ENCODE data around the gene PANK4. TPM values are rescaled to one million over a fixed set of nuclear protein-coding genes. Genes with fewer than 3 reads are reported as not detected.

Gene PANK4
- polyA plus RNA-seq, 1 donor (not counting 4 experiments of a cell fraction or from before 2014, with no cell fraction given) = 14.5 TPM

GRCh38 chr1:2547210-2548067 lies 21.0 kb upstream of the PANK4 start:
- Histone ChIP-seq H3K4me3 (ENCODE audit: control insufficient read depth in 2 of 3, extremely low read depth in 1 of 3, insufficient read depth in 2 of 3, low read depth in 1 of 3, low read length in 3 of 3) (peak overlapping the region; percentile 54 to 68 (median 65)), H3K9me3 (ENCODE audit: control insufficient read depth, low read depth, low read length) (no peaks in the 10 kb centered on the region), H3K27me3 (ENCODE audit: control insufficient read depth, extremely low read depth, insufficient read depth, low read length) (no peaks in the 10 kb centered on the region), H3K9ac (ENCODE audit: control insufficient read depth, extremely low read depth, insufficient read depth, low read length) (peak overlapping the region; percentile 61), H3K4me1 (ENCODE audit: control insufficient read depth, extremely low read depth, insufficient read depth, low read length) (peaks cover 35% of the 10 kb centered on the region), H3K27ac (ENCODE audit: control insufficient read depth, insufficient read depth, low read length) (peak overlapping the region; percentile 17), H3K9me1 (ENCODE audit: control insufficient read depth, extremely low read depth, insufficient read depth, low read length) (no peaks in the 10 kb centered on the region), H3K79me2 (ENCODE audit: control insufficient read depth, insufficient read depth, low read length) (no peaks in the 10 kb centered on the region), H2AFZ (ENCODE audit: control insufficient read depth, low read length) (peak overlapping the region; percentile 49), H4K20me1 (ENCODE audit: control insufficient read depth, extremely low read depth, insufficient read depth, low read length) (no peaks in the 10 kb centered on the region), H3K4me2 (ENCODE audit: control insufficient read depth, extremely low read depth, insufficient read depth, low read depth, low read length) (peak overlapping the region; percentile 82), H3K36me3 (ENCODE audit: control insufficient read depth in 2 of 2, extremely low read depth in 1 of 2, insufficient read depth in 2 of 2, low read length in 2 of 2) (no peaks in the 10 kb centered on the region)
- dilution Hi-C loops (cut with MboI; ENCODE audit: extremely low pct_ligation_motif_present, low sequenced_read_pairs) = no loop called here
- no peak for TF ChIP-seq EZH2 (IDR thresholded peaks at IDR 0.05; ENCODE audit: low read length)
- TF ChIP-seq, protein P1, sequence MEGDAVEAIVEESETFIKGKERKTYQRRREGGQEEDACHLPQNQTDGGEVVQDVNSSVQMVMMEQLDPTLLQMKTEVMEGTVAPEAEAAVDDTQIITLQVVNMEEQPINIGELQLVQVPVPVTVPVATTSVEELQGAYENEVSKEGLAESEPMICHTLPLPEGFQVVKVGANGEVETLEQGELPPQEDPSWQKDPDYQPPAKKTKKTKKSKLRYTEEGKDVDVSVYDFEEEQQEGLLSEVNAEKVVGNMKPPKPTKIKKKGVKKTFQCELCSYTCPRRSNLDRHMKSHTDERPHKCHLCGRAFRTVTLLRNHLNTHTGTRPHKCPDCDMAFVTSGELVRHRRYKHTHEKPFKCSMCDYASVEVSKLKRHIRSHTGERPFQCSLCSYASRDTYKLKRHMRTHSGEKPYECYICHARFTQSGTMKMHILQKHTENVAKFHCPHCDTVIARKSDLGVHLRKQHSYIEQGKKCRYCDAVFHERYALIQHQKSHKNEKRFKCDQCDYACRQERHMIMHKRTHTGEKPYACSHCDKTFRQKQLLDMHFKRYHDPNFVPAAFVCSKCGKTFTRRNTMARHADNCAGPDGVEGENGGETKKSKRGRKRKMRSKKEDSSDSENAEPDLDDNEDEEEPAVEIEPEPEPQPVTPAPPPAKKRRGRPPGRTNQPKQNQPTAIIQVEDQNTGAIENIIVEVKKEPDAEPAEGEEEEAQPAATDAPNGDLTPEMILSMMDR (optimal IDR thresholded peaks at IDR 0.05 in 1 of 3, IDR thresholded peaks at IDR 0.05 in 1 of 3, conservative IDR thresholded peaks at IDR 0.05 in 1 of 3; ENCODE audit: extremely low read depth in 1 of 3, insufficient read depth in 2 of 3, low read length in 3 of 3) = no peak
- FAIRE-seq (no peak), DNase-seq (ENCODE audit: low read depth, low spot score) (no peak)

- Histone ChIP-seq H3K4me3 (ENCODE audit: control insufficient read depth in 2 of 3, extremely low read depth in 1 of 3, insufficient read depth in 2 of 3, low read depth in 1 of 3, low read length in 3 of 3) (peak overlapping the region; percentile 54 to 68 (median 65)), H4K20me1 (ENCODE audit: control insufficient read depth, extremely low read depth, insufficient read depth, low read length) (no peaks in the 10 kb centered on the region), H3K9me3 (ENCODE audit: control insufficient read depth, low read depth, low read length) (no peaks in the 10 kb centered on the region), H3K79me2 (ENCODE audit: control insufficient read depth, insufficient read depth, low read length) (no peaks in the 10 kb centered on the region), H3K36me3 (ENCODE audit: control insufficient read depth in 2 of 2, extremely low read depth in 1 of 2, insufficient read depth in 2 of 2, low read length in 2 of 2) (no peaks in the 10 kb centered on the region), H3K4me2 (ENCODE audit: control insufficient read depth, extremely low read depth, insufficient read depth, low read depth, low read length) (peak overlapping the region; percentile 82), H3K9me1 (ENCODE audit: control insufficient read depth, extremely low read depth, insufficient read depth, low read length) (no peaks in the 10 kb centered on the region), H3K27ac (ENCODE audit: control insufficient read depth, insufficient read depth, low read length) (peak overlapping the region; percentile 47), H3K9ac (ENCODE audit: control insufficient read depth, extremely low read depth, insufficient read depth, low read length) (peak overlapping the region; percentile 61), H2AFZ (ENCODE audit: control insufficient read depth, low read length) (peak overlapping the region; percentile 49), H3K27me3 (ENCODE audit: control insufficient read depth, extremely low read depth, insufficient read depth, low read length) (no peaks in the 10 kb centered on the region), H3K4me1 (ENCODE audit: control insufficient read depth, extremely low read depth, insufficient read depth, low read length) (peaks cover 35% of the 10 kb centered on the region)
- TF ChIP-seq, protein P1 (optimal IDR thresholded peaks at IDR 0.05 in 1 of 3, IDR thresholded peaks at IDR 0.05 in 1 of 3, conservative IDR thresholded peaks at IDR 0.05 in 1 of 3; ENCODE audit: extremely low read depth in 1 of 3, insufficient read depth in 2 of 3, low read length in 3 of 3) = no peak
- TF ChIP-seq EZH2 (IDR thresholded peaks at IDR 0.05; ENCODE audit: low read length) = no peak
- DNase-seq (ENCODE audit: low read depth, low spot score) (peak; percentile 68), FAIRE-seq (no peak)
- dilution Hi-C loops (cut with MboI; ENCODE audit: extremely low pct_ligation_motif_present, low sequenced_read_pairs) = no loop called here
Measured at GRCh38 chr1:2546515-2547209, 20.3 kb upstream of the PANK4 start.

Data from keratinocyte (primary cell).